ENCODE data around the gene RBP5. TPM values are rescaled to one million over a fixed set of nuclear protein-coding genes. Genes with fewer than 3 reads are reported as not detected.

The RBP5 gene
- total and polyA plus RNA-seq, 10 of the 15 experiments (the other 5 are each of a cell fraction or from before 2014, with no cell fraction given) = 0.11 to 1.1 (median 0.31) TPM; not detected in 4

DNA sequence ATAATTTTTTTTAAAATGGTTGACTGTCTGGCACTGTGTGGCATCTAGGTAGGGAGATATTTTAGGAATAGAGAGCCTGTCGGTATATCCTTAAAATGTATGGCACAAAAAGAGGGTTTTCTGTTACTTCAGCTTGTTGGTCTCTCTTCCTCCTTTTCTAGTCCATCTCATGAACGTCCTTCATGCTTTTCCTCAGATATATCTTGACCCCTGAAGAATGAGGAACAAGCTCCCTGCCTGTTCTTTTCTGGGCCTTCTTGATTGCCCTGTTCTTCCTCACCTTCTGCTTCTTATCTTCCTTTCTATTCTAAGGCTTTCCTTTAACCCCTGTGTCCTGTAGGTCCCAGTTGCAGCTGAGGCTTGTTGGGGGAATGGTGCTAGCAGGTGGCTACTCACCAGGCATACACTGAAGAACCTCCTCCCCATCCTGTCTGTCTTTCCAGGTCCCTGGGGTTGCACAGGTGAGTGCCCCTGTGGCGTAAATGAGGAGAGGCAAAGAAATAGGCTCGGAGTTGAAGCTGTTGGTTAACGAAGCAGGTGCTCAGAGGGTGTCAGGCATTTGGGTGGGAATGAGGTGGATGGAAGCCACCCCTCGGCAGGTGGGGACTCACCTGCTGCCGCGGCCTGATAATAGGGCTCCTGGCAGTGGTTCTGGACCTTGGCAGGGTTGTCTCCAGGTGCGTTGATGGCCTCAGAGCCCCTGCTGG, 29.2 kb downstream of the RBP5 start:
- SMC1A ChIA-PET (ENCODE audit: uncharacterized antibody, unreplicated experiment) = interaction anchor here (0.7 kb wide), 1 partner anchor 8 kb away, joined by 4 read pairs; no protein-coding TSS in a partner anchor
- WGBS (ENCODE audit: insufficient coverage, insufficient replicate concordance, low lambda C conversion rate, missing lambda C conversion rate) = 53% methylated on average over 9 of the region's 9 CpGs
- Histone ChIP-seq H3K36me3 (ENCODE audit: control insufficient read depth in 2 of 2, insufficient read depth in 2 of 2, low read length in 1 of 2) (0 out of 4 replicates have a peak, but pooled peaks cover 0 to 3% of the 10 kb centered on the region in 2 experiments), H3K9me3 (replicated peaks; ENCODE audit: control insufficient read depth, insufficient read depth, low read length) (no peaks in the 10 kb centered on the region), H4K20me1 (ENCODE audit: control insufficient read depth, insufficient read depth) (no peaks in the 10 kb centered on the region), H3K27ac (ENCODE audit: control insufficient read depth, insufficient read depth) (no peak overlapping the region), H3K79me2 (ENCODE audit: control insufficient read depth, insufficient read depth, low read length) (no peaks in the 10 kb centered on the region), H3K4me3 (no peak overlapping the region), H3K4me1 (ENCODE audit: control insufficient read depth, insufficient read depth, low read length) (no peaks in the 10 kb centered on the region), H3K27me3 (replicated peaks in 1 of 2; ENCODE audit: control insufficient read depth in 2 of 2, insufficient read depth in 2 of 2, low read length in 1 of 2) (no peaks in the 10 kb centered on the region), H2AFZ (ENCODE audit: control insufficient read depth, low read depth, low read length) (no peak overlapping the region), H3K4me2 (ENCODE audit: control insufficient read depth, insufficient read depth) (no peak overlapping the region), H3K9ac (ENCODE audit: control insufficient read depth, insufficient read depth, low read length) (no peak overlapping the region)
- BruUV-seq (replicated peaks) = no TSS peak
- CTCF ChIA-PET = interaction anchor here (1.0 to 1.3 kb wide), 3 partner anchors 8 to 14 kb away, joined by 4 to 5 read pairs (median 4); partner anchors contain the start of gene C1RL
- RAD21 ChIA-PET (ENCODE audit: unreplicated experiment) = no interaction called here
- no peak for DNase-seq (ENCODE audit: low read depth, low spot score)
- POLR2A ChIA-PET = interaction anchor here (0.6 to 1.1 kb wide), 2 partner anchors 9 to 13 kb away, joined by 3 to 10 read pairs; no protein-coding TSS in a partner anchor
- intact Hi-C loops (cut with micrococcal nuclease; ENCODE audit: unreplicated experiment) = no loop called here
- ATAC-seq = no peak
- in situ Hi-C loops (cut with MboI) = no loop called here
- FAIRE-seq = no peak
- TF ChIP-seq HDAC6 (IDR thresholded peaks at IDR 0.05; ENCODE audit: unreplicated experiment) (no peak), EED (IDR thresholded peaks at IDR 0.05; ENCODE audit: low read depth) (no peak), EP300 (IDR thresholded peaks at IDR 0.05; ENCODE audit: borderline replicate concordance in 1 of 2, control insufficient read depth in 1 of 2, low read depth in 2 of 2, low read length in 2 of 2) (no peak), POLR2AphosphoS2 (IDR thresholded peaks at IDR 0.05; ENCODE audit: low read depth, low read length) (no peak), NR2C1 (IDR thresholded peaks at IDR 0.05) (no peak), POLR2A (IDR thresholded peaks at IDR 0.05; ENCODE audit: low read depth, low read length) (no peak), ASH2L (IDR thresholded peaks at IDR 0.05; ENCODE audit: borderline replicate concordance, low read depth) (no peak), ZNF384 (IDR thresholded peaks at IDR 0.05; ENCODE audit: borderline replicate concordance, low read depth, low read length) (no peak), YBX1 (IDR thresholded peaks at IDR 0.05) (no peak), ZNF274 (IDR thresholded peaks at IDR 0.05; ENCODE audit: insufficient read depth, insufficient read length) (no peak), CBX5 (IDR thresholded peaks at IDR 0.05; ENCODE audit: low read depth) (no peak)
- TF ChIP-seq, protein P1, sequence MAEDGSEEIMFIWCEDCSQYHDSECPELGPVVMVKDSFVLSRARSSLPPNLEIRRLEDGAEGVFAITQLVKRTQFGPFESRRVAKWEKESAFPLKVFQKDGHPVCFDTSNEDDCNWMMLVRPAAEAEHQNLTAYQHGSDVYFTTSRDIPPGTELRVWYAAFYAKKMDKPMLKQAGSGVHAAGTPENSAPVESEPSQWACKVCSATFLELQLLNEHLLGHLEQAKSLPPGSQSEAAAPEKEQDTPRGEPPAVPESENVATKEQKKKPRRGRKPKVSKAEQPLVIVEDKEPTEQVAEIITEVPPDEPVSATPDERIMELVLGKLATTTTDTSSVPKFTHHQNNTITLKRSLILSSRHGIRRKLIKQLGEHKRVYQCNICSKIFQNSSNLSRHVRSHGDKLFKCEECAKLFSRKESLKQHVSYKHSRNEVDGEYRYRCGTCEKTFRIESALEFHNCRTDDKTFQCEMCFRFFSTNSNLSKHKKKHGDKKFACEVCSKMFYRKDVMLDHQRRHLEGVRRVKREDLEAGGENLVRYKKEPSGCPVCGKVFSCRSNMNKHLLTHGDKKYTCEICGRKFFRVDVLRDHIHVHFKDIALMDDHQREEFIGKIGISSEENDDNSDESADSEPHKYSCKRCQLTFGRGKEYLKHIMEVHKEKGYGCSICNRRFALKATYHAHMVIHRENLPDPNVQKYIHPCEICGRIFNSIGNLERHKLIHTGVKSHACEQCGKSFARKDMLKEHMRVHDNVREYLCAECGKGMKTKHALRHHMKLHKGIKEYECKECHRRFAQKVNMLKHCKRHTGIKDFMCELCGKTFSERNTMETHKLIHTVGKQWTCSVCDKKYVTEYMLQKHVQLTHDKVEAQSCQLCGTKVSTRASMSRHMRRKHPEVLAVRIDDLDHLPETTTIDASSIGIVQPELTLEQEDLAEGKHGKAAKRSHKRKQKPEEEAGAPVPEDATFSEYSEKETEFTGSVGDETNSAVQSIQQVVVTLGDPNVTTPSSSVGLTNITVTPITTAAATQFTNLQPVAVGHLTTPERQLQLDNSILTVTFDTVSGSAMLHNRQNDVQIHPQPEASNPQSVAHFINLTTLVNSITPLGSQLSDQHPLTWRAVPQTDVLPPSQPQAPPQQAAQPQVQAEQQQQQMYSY (CRISPR knock-in tag; IDR thresholded peaks at IDR 0.05) = no peak
- TF ChIP-seq, protein P2, sequence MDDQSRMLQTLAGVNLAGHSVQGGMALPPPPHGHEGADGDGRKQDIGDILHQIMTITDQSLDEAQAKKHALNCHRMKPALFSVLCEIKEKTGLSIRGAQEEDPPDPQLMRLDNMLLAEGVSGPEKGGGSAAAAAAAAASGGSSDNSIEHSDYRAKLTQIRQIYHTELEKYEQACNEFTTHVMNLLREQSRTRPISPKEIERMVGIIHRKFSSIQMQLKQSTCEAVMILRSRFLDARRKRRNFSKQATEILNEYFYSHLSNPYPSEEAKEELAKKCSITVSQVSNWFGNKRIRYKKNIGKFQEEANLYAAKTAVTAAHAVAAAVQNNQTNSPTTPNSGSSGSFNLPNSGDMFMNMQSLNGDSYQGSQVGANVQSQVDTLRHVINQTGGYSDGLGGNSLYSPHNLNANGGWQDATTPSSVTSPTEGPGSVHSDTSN (IDR thresholded peaks at IDR 0.05; ENCODE audit: insufficient replicate concordance, low read depth, low read length) = no peak
- TF ChIP-seq, protein P3, sequence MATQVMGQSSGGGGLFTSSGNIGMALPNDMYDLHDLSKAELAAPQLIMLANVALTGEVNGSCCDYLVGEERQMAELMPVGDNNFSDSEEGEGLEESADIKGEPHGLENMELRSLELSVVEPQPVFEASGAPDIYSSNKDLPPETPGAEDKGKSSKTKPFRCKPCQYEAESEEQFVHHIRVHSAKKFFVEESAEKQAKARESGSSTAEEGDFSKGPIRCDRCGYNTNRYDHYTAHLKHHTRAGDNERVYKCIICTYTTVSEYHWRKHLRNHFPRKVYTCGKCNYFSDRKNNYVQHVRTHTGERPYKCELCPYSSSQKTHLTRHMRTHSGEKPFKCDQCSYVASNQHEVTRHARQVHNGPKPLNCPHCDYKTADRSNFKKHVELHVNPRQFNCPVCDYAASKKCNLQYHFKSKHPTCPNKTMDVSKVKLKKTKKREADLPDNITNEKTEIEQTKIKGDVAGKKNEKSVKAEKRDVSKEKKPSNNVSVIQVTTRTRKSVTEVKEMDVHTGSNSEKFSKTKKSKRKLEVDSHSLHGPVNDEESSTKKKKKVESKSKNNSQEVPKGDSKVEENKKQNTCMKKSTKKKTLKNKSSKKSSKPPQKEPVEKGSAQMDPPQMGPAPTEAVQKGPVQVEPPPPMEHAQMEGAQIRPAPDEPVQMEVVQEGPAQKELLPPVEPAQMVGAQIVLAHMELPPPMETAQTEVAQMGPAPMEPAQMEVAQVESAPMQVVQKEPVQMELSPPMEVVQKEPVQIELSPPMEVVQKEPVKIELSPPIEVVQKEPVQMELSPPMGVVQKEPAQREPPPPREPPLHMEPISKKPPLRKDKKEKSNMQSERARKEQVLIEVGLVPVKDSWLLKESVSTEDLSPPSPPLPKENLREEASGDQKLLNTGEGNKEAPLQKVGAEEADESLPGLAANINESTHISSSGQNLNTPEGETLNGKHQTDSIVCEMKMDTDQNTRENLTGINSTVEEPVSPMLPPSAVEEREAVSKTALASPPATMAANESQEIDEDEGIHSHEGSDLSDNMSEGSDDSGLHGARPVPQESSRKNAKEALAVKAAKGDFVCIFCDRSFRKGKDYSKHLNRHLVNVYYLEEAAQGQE (IDR thresholded peaks at IDR 0.05; ENCODE audit: low read depth, low read length) = no peak
